Loucy (cell line): ENCODE data around the gene PPP1R2B.

Source experiments
- EZH2phosphoT487 ChIP-seq: fragments of 200-600 bp; IDR thresholded peaks from 2 replicates; pipeline ENCODE4 v1.6.1; 2018; ENCODE audit warnings: antibody characterized with exemption, mild to moderate bottlenecking, moderate library complexity, borderline replicate concordance
- TF ChIP-seq, protein P1 (sequence below): fragments of 200-600 bp; sonication (generic); conservative IDR thresholded peaks from 2 replicates; pipeline ENCODE4 v1.5.1; 2014; ENCODE audit warnings: mild to moderate bottlenecking, antibody characterized with exemption, low read length

DNA sequence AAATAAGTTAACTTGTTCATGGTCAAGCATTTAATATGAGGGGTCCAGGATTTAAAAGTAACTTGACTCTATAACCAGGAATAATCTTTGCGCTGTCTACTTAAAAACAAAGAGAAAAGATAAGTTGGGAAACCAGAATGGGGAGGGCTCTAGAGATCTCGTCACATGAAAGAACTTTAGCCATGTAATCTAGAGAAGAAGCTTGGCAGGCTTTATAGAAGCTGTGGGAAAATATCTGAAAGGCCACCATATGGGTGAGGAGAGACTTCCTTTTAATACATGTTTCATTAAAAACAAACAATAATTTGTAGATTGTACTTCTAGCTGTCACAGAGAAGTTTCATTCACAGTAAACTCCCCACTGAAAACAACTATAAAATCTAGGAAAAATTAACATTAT is 46.7 kb upstream of the PPP1R2B start:
- TF ChIP-seq, protein P1, sequence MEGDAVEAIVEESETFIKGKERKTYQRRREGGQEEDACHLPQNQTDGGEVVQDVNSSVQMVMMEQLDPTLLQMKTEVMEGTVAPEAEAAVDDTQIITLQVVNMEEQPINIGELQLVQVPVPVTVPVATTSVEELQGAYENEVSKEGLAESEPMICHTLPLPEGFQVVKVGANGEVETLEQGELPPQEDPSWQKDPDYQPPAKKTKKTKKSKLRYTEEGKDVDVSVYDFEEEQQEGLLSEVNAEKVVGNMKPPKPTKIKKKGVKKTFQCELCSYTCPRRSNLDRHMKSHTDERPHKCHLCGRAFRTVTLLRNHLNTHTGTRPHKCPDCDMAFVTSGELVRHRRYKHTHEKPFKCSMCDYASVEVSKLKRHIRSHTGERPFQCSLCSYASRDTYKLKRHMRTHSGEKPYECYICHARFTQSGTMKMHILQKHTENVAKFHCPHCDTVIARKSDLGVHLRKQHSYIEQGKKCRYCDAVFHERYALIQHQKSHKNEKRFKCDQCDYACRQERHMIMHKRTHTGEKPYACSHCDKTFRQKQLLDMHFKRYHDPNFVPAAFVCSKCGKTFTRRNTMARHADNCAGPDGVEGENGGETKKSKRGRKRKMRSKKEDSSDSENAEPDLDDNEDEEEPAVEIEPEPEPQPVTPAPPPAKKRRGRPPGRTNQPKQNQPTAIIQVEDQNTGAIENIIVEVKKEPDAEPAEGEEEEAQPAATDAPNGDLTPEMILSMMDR, result no peak
- no peak for TF ChIP-seq EZH2phosphoT487
